ENCODE measurements around the gene ZNF444. TPM values are rescaled to one million over a fixed set of nuclear protein-coding genes. Genes with fewer than 3 reads are reported as not detected.
A peak's percentile ranks its signal among the peaks of the same experiment; 100 is the strongest.

Gene ZNF444
- total and polyA plus RNA-seq, 10 donors: 17.0 to 35.1 (median 22.8) TPM

- 87 to 93% (median 88%) methylated on average over 7 of the region's 7 CpGs for WGBS, 5 donors
- no peak for DNase-seq
- H3K27me3 ChIP-seq (replicated peaks in 1 of 7): no peaks in the 10 kb centered on the region
- peaks cover 0 to 24% (median 6%) of the 10 kb centered on the region in 6 donors for H3K4me1 ChIP-seq
- no peak overlapping the region for H3K27ac ChIP-seq
- TF ChIP-seq POLR2AphosphoS5 (IDR thresholded peaks at IDR 0.05) (no peak), POLR2A (IDR thresholded peaks at IDR 0.05) (no peak), CTCF (IDR thresholded peaks at IDR 0.05 in 8 of 11, conservative IDR thresholded peaks at IDR 0.05 in 3 of 11) (no peak)
- H3K4me3 ChIP-seq: no peak overlapping the region
- intact Hi-C loops (cut with DNase I; ENCODE audit: low total_unique reads): no loop called here
- no peaks in the 10 kb centered on the region for H3K36me3 ChIP-seq
- no peaks in the 10 kb centered on the region for H3K9me3 ChIP-seq
These were observed 11.1 kb upstream of the ZNF444 start for GRCh38 chr19:56130006-56130405.

GRCh38 chr19:56131651-56132050, 9.4 kb upstream of the ZNF444 start:
- intact Hi-C loops (cut with DNase I; ENCODE audit: low total_unique reads): no loop called here
- no peak overlapping the region for H3K4me3 ChIP-seq
- DNase-seq: no peak

GRCh38 chr19:56132316-56132822, 8.7 kb upstream of the ZNF444 start:
- TF ChIP-seq POLR2A (IDR thresholded peaks at IDR 0.05) (no peak), CTCF (IDR thresholded peaks at IDR 0.05 in 8 of 11, conservative IDR thresholded peaks at IDR 0.05 in 3 of 11) (no peak), POLR2AphosphoS5 (IDR thresholded peaks at IDR 0.05) (no peak)
- DNase-seq: no peak
- Histone ChIP-seq H3K27ac (peak overlapping the region in 7 of 8 donors; percentile 14 to 75 (median 67)), H3K27me3 (replicated peaks in 1 of 7) (no peaks in the 10 kb centered on the region), H3K4me1 (peaks cover 0 to 31% (median 6%) of the 10 kb centered on the region in 6 donors), H3K9me3 (no peaks in the 10 kb centered on the region), H3K4me3 (no peak overlapping the region), H3K36me3 (no peaks in the 10 kb centered on the region)
- intact Hi-C loops (cut with DNase I; ENCODE audit: low total_unique reads): no loop called here
- WGBS, 5 donors: 72 to 81% (median 76%) methylated on average over 14 of the region's 14 CpGs

More at GRCh38 chr19:56131651-56132050, 9.4 kb upstream of the ZNF444 start:
- no peaks in the 10 kb centered on the region for H3K9me3 ChIP-seq
- H3K36me3 ChIP-seq: no peaks in the 10 kb centered on the region
- H3K27me3 ChIP-seq (replicated peaks in 1 of 7): no peaks in the 10 kb centered on the region
- no peak for TF ChIP-seq CTCF (IDR thresholded peaks at IDR 0.05 in 8 of 11, conservative IDR thresholded peaks at IDR 0.05 in 3 of 11)
- TF ChIP-seq POLR2AphosphoS5 (IDR thresholded peaks at IDR 0.05): no peak
- TF ChIP-seq POLR2A (IDR thresholded peaks at IDR 0.05): no peak
- peak overlapping the region in 7 of 8 donors; percentile 14 to 75 (median 67) for H3K27ac ChIP-seq
- WGBS, 5 donors: 59 to 85% (median 78%) methylated on average over 8 of the region's 8 CpGs
- peaks cover 0 to 24% (median 6%) of the 10 kb centered on the region in 6 donors for H3K4me1 ChIP-seq

GRCh38 chr19:56133858-56134653, 7.0 kb upstream of the ZNF444 start:
- Histone ChIP-seq H3K9me3 (no peaks in the 10 kb centered on the region), H3K27me3 (replicated peaks in 1 of 7) (no peaks in the 10 kb centered on the region), H3K36me3 (no peaks in the 10 kb centered on the region), H3K27ac (peak overlapping the region in 4 of 8 donors; percentile 15 to 64 (median 47)), H3K4me1 (peaks cover 0 to 46% (median 13%) of the 10 kb centered on the region in 6 donors), H3K4me3 (no peak overlapping the region)
- WGBS, 5 donors: 52 to 71% (median 57%) methylated on average over 14 of the region's 14 CpGs
- no peak for DNase-seq
- intact Hi-C loops (cut with DNase I; ENCODE audit: low total_unique reads): no loop called here
- no peak for TF ChIP-seq POLR2AphosphoS5 (IDR thresholded peaks at IDR 0.05)
- TF ChIP-seq CTCF (IDR thresholded peaks at IDR 0.05 in 8 of 11, conservative IDR thresholded peaks at IDR 0.05 in 3 of 11): no peak
- no peak for TF ChIP-seq POLR2A (IDR thresholded peaks at IDR 0.05)
